GM12872 (cell line): ENCODE results near the gene APC.

ENCODE experiments used
- CTCF ChIP-seq: IDR thresholded peaks from 3 replicates; pipeline ENCODE4 v1.5.1; 2011; ENCODE audit warnings: low read depth, mild to moderate bottlenecking, low read length, moderate library complexity; ENCODE audit not compliant: insufficient read depth

The APC gene

GRCh38 chr5:112870966-112871365, 133.3 kb downstream of the APC start:
- no peak for TF ChIP-seq CTCF

GRCh38 chr5:112876362-112876761, 138.7 kb downstream of the APC start:
- no peak for TF ChIP-seq CTCF

- no peak for TF ChIP-seq CTCF
These were observed 140.4 kb downstream of the APC start for GRCh38 chr5:112878101-112878500.

DNA sequence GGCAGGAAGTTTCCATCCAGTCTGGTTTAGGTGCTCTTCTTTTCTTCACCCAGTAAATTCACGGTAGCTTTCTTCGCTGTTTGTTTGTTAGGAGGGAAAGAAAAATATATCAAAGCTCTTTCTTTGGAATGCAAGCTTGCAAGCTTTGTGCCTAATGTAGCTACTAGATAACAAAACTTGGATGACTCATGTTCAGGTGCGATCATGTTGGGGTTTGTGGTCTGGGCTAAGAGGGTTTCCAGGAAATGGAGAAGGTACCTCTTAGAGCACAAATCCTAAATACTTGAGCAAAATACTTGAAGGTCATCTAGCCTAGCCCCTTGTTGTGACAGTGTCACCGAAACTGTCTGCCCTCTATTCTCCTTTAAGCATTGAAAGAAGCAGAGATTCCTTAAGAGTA, 141.1 kb downstream of the APC start:
- no peak for TF ChIP-seq CTCF

DNA sequence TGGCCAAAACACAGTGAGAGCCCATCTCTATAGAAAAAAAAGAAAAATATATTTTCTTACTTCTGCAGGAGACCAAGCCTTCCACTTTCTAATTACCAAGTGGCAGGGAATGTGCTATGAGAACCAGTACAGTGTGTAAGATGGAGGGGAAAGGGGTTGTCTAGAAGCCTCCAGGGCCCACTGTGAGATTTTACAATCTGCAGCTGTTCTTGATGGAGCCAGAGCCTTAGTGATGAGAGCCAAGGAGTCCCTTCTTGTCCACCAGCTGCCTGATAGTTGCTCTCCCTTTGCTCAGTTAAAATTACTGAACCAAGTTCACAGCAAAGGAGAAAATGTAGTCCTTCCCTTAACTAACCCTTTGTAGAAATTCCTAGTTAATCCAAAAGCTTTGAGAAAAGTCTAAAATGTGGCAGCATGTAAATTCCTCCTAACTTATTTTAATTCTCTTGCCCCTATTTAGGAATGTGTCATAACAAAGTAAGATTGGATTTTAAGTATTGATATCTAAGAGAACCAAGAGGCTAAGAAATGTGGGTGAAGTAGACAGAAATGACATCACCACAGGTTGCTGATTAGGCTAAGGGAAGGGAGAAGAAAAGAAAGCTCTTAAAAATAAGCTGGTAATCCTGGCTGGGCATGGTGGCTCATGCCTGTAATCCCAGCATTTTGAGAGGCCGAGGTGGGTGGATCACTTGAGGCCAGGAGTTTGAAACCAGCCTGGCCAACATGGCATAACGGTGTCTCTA, 142.7 kb downstream of the APC start:
- no peak for TF ChIP-seq CTCF

GRCh38 chr5:112883192-112883591, 145.5 kb downstream of the APC start:
- no peak for TF ChIP-seq CTCF

DNA sequence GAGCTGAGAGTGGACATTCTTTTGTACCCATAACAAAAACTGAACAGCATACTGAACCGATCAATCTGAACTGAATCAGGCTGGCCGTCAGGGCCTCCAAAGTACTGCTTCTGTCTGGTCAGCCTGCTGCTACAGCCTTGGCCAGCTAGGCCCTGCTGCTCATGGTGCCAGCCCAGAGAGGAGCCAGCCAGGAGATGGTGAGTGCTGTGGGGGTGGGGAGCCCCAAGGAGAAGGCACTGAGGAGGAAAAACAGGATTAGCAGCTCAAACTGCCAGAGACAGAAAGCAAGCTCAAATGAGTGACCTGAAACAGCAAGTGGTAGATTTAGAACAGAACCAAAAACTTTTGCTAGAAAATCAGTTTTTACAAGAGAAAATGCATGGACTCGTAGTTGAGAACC, 147.3 kb downstream of the APC start:
- TF ChIP-seq CTCF = no peak

DNA sequence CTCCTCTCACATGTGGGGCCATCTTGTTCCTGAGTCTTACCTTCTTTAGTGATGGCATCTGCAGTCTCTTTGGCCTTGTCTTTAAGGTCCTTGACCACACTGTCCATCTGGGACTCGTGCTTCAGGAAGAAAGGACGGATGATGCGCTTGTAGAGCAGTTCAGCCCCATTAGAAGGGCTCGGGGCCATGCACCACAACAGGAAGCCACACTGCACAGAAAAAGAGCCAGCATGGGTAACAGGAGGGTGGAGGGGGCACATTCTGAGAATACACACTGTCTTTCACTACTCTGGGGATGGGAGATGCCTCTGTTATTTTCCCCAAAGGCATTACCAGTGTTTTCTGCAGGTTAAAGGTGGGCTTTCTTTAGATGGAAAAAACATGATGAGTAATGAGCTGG, 149.3 kb downstream of the APC start:
- no peak for TF ChIP-seq CTCF
